ENCODE results near the gene RBMS1.
"Not testable (repeated sequence)": the region's sequence is repeated elsewhere in the genome, so short reads cannot be mapped to it uniquely, and the experiment has no call there.

GRCh38 chr2:160439038-160439437 lies 54.6 kb downstream of the RBMS1 start:
- not testable (repeated sequence) for TF ChIP-seq RAD21 (IDR thresholded peaks at IDR 0.05; ENCODE audit: low read length); CTCF (conservative IDR thresholded peaks at IDR 0.05; ENCODE audit: low read depth, low read length); POLR2A (IDR thresholded peaks at IDR 0.05; ENCODE audit: low read depth, low read length); MAZ (IDR thresholded peaks at IDR 0.05; ENCODE audit: borderline replicate concordance, low read depth, low read length); MAFK (IDR thresholded peaks at IDR 0.05; ENCODE audit: low read depth, low read length); FOS (IDR thresholded peaks at IDR 0.05; ENCODE audit: low read depth, low read length); RCOR1 (IDR thresholded peaks at IDR 0.05; ENCODE audit: insufficient replicate concordance, low read length); RFX5 (IDR thresholded peaks at IDR 0.05; ENCODE audit: low read depth, low read length); MXI1 (IDR thresholded peaks at IDR 0.05; ENCODE audit: borderline replicate concordance, low read depth, low read length); SMC3 (IDR thresholded peaks at IDR 0.05; ENCODE audit: low read depth, low read length); CHD1 (IDR thresholded peaks at IDR 0.05; ENCODE audit: low read depth, low read length)
- TF ChIP-seq, protein P1, sequence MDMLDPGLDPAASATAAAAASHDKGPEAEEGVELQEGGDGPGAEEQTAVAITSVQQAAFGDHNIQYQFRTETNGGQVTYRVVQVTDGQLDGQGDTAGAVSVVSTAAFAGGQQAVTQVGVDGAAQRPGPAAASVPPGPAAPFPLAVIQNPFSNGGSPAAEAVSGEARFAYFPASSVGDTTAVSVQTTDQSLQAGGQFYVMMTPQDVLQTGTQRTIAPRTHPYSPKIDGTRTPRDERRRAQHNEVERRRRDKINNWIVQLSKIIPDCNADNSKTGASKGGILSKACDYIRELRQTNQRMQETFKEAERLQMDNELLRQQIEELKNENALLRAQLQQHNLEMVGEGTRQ (IDR thresholded peaks at IDR 0.05; ENCODE audit: low read depth, low read length) = not testable (repeated sequence)

Measured in IMR-90 (cell line).